GM12875 (cell line): ENCODE results near the gene SEC16A.
"Not testable (repeated sequence)": the region's sequence is repeated elsewhere in the genome, so short reads cannot be mapped to it uniquely, and the experiment has no call there.

Experiments
- H3K4me3 ChIP-seq: one replicate; pipeline ENCODE4 v1.5.1; 2011; ENCODE audit warnings: low read depth, low read length, control low read depth
- TF ChIP-seq, protein P1 (sequence below): IDR thresholded peaks from 2 replicates; pipeline ENCODE4 v1.5.1; 2011; ENCODE audit warnings: low read depth, mild to moderate bottlenecking, control low read depth, inconsistent platforms, low read length, moderate library complexity, borderline replicate concordance; ENCODE audit not compliant: insufficient read depth

SEC16A gene

GRCh38 chr9:136430588-136431234, 52.1 kb downstream of the SEC16A start:
- TF ChIP-seq, protein P1, sequence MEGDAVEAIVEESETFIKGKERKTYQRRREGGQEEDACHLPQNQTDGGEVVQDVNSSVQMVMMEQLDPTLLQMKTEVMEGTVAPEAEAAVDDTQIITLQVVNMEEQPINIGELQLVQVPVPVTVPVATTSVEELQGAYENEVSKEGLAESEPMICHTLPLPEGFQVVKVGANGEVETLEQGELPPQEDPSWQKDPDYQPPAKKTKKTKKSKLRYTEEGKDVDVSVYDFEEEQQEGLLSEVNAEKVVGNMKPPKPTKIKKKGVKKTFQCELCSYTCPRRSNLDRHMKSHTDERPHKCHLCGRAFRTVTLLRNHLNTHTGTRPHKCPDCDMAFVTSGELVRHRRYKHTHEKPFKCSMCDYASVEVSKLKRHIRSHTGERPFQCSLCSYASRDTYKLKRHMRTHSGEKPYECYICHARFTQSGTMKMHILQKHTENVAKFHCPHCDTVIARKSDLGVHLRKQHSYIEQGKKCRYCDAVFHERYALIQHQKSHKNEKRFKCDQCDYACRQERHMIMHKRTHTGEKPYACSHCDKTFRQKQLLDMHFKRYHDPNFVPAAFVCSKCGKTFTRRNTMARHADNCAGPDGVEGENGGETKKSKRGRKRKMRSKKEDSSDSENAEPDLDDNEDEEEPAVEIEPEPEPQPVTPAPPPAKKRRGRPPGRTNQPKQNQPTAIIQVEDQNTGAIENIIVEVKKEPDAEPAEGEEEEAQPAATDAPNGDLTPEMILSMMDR, result no peak
- H3K4me3 ChIP-seq, result no peak overlapping the region

GRCh38 chr9:136429683-136430491, 53.0 kb downstream of the SEC16A start:
- TF ChIP-seq, protein P1, result no peak
- H3K4me3 ChIP-seq, result no peak overlapping the region

- no peak overlapping the region for H3K4me3 ChIP-seq
- TF ChIP-seq, protein P1, result no peak
These were observed 53.7 kb downstream of the SEC16A start for GRCh38 chr9:136429075-136429628.

GRCh38 chr9:136426787-136427186, 56.1 kb downstream of the SEC16A start:
- H3K4me3 ChIP-seq, result no peak overlapping the region
- TF ChIP-seq, protein P1, result no peak

GRCh38 chr9:136425367-136425766, 57.5 kb downstream of the SEC16A start:
- H3K4me3 ChIP-seq, result not testable (repeated sequence)

- no peak overlapping the region for H3K4me3 ChIP-seq
- TF ChIP-seq, protein P1, result no peak
These were observed 58.0 kb downstream of the SEC16A start for GRCh38 chr9:136424750-136425362.

DNA sequence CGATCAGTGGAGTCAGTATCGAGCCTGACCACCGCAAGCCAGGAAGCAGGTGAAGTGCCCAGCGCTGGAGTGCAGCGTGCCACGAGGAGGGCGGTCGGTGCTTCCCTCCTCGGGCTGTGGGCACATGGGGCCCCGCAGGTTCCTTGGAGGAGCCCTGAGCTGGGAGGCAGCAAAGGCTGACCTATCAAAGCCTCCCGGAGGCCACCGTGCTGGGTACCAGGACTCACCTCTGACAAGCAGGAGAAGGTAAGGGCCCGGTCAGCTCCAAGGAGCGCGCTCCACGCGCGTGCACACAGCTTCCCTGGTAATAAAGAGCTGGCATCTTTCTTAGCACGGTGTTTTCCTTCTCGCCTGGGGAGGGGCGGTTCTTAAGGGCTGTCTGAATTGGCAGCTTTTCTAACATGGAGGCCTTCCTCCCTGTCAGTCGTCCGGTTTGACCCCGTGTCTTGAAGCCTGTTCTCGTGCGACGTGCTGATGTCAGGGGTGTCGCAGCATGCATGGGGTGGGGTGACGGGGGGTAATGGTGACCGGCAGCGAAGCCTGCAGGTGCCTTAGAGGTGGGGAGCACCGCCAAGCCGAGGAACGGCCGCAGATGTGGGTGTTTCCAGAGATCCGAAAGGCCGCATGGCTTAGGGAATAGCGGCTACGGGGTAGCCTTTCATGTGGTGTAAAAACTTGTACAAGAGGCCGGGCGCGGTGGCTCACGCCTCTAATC, 59.3 kb downstream of the SEC16A start:
- H3K4me3 ChIP-seq, result no peak overlapping the region
- TF ChIP-seq, protein P1, result no peak
